SK-N-SH (cell line): ENCODE results near the gene CACNA2D1. TPM values are rescaled to one million over a fixed set of nuclear protein-coding genes. Genes with fewer than 3 reads are reported as not detected.
A peak's percentile ranks its signal among the peaks of the same experiment; 100 is the strongest.

ENCODE experiments used
- CTCF ChIA-PET: fragments of 300-600, 350-600 bp; formaldehyde crosslinking; extraction: SDS; loops from one replicate; lab custom pipeline; 2021; lab: Yijun Ruan, JAX
- POLR2A ChIA-PET: fragments of 350-600 bp; sonication (Branson Sonifier 250); formaldehyde crosslinking; extraction: SDS; loops from one replicate; lab custom pipeline; 2020; ENCODE audit warnings: antibody characterized with exemption, inconsistent platforms; lab: Yijun Ruan, JAX
- DNase-seq: peaks from one replicate; pipeline ENCODE4 v3.0.0; 2012
- H2AFZ ChIP-seq: fragments of 200-600 bp; sonication (generic); 2 replicates; pipeline ENCODE4 v1.8.1; 2016; ENCODE audit warnings: antibody characterized with exemption, mild to moderate bottlenecking, low read depth
- H3F3A ChIP-seq: fragments of 200-600 bp; sonication (generic); replicated peaks from 2 replicates; pipeline ENCODE3; 2016; ENCODE audit warnings: antibody characterized with exemption, mild to moderate bottlenecking; ENCODE audit not compliant: insufficient read depth
- H3K27ac ChIP-seq, 2 experiments: fragments of 200-500 bp in 1 of 2; fragments of 200-600 bp in 1 of 2; sonication (Bioruptor generic) in 1 of 2; sonication (generic), shearing (Covaris generic) in 1 of 2; 2 replicates each; pipeline versions ENCODE4 v1.5.1 to v1.6.1; 2014 to 2016; ENCODE audit warnings: low read depth in 2 of 2, inconsistent platforms in 1 of 2, low read length in 1 of 2, mild to moderate bottlenecking in 1 of 2, mixed read lengths in 1 of 2
- H3K27me3 ChIP-seq: fragments of 200-600 bp; sonication (generic), shearing (Covaris generic); 2 replicates; pipeline ENCODE4 v1.6.1; 2016; ENCODE audit warnings: mixed run types; ENCODE audit not compliant: insufficient read depth
- H3K36me3 ChIP-seq, 2 experiments: fragments of 200-500 bp in 1 of 2; fragments of 200-600 bp in 1 of 2; sonication (Bioruptor generic) in 1 of 2; sonication (generic) in 1 of 2; replicated peaks in 1 of 2; 2 replicates each; pipeline versions ENCODE3 to v1.5.1; 2014 to 2016; ENCODE audit warnings: low read length in 1 of 2, mild to moderate bottlenecking in 1 of 2; ENCODE audit not compliant: insufficient read depth in 2 of 2, control insufficient read depth in 1 of 2
- H3K4me1 ChIP-seq, 2 experiments: fragments of 200-500 bp in 1 of 2; fragments of 200-600 bp in 1 of 2; sonication (Bioruptor generic) in 1 of 2; sonication (generic), shearing (Covaris generic) in 1 of 2; 2 replicates each; pipeline versions ENCODE4 v1.5.1 to v1.6.1; 2014 to 2016; ENCODE audit warnings: low read depth in 1 of 2, low read length in 1 of 2, mixed run types in 1 of 2; ENCODE audit not compliant: insufficient read depth in 2 of 2, control insufficient read depth in 1 of 2
- H3K4me2 ChIP-seq: fragments of 200-600 bp; sonication (generic), shearing (Covaris generic); 2 replicates; pipeline ENCODE4 v1.6.1; 2017; ENCODE audit warnings: mixed run types
- H3K4me3 ChIP-seq, 2 experiments: fragments of 200-500 bp in 1 of 2; fragments of 200-600 bp in 1 of 2; sonication (Bioruptor generic) in 1 of 2; sonication (generic), shearing (Covaris generic) in 1 of 2; 2 replicates each; pipeline versions ENCODE4 v1.5.1 to v1.8.1; 2014 to 2016; ENCODE audit warnings: low read depth in 2 of 2, inconsistent platforms in 1 of 2, low read length in 1 of 2, mild to moderate bottlenecking in 1 of 2, mixed read lengths in 1 of 2, moderate library complexity in 1 of 2
- H3K79me2 ChIP-seq: fragments of 200-600 bp; sonication (generic); 2 replicates; pipeline ENCODE4 v1.8.1; 2017; ENCODE audit warnings: mild to moderate bottlenecking; ENCODE audit not compliant: insufficient read depth
- H3K9ac ChIP-seq: fragments of 200-600 bp; sonication (generic); 2 replicates; pipeline ENCODE4 v1.6.1; 2017; ENCODE audit warnings: mixed run types
- H3K9me2 ChIP-seq: fragments of 200-600 bp; sonication (generic); 2 replicates; pipeline ENCODE4 v1.6.1; 2017; ENCODE audit warnings: mixed run types
- H3K9me3 ChIP-seq: fragments of 200-600 bp; sonication (generic); 2 replicates; pipeline ENCODE4 v1.6.1; 2017; ENCODE audit warnings: mixed run types, mild to moderate bottlenecking, moderate library complexity
- H4K20me1 ChIP-seq: fragments of 200-600 bp; sonication (generic); 2 replicates; pipeline ENCODE4 v1.6.1; 2017; ENCODE audit warnings: mild to moderate bottlenecking, mixed run types; ENCODE audit not compliant: insufficient read depth
- CTCF ChIP-seq: fragments of 200-600 bp; sonication (generic); IDR thresholded peaks from 2 replicates; pipeline ENCODE4 v1.6.1; 2017; ENCODE audit warnings: antibody characterized with exemption, mild to moderate bottlenecking, moderate library complexity
- ELF1 ChIP-seq: IDR thresholded peaks from 2 replicates; pipeline ENCODE4 v1.4.0; 2012
- EP300 ChIP-seq, 2 experiments: IDR thresholded peaks; 2 replicates each; pipeline versions ENCODE4 v1.4.0 to v1.6.1; 2012; ENCODE audit warnings: borderline replicate concordance in 1 of 2, low read depth in 1 of 2, low read length in 1 of 2
- EZH2phosphoT487 ChIP-seq: fragments of 200-600 bp; sonication (generic); IDR thresholded peaks from 2 replicates; pipeline ENCODE4 v1.6.1; 2017; ENCODE audit warnings: low read depth, mixed run types, mild to moderate bottlenecking, antibody characterized with exemption, moderate library complexity, borderline replicate concordance
- FOSL2 ChIP-seq: IDR thresholded peaks from 2 replicates; pipeline ENCODE4 v1.4.0; 2012; ENCODE audit warnings: low read depth, mild to moderate bottlenecking, moderate library complexity, borderline replicate concordance
- FOXJ3 ChIP-seq: sonication (generic); formaldehyde crosslinking; IDR thresholded peaks from 2 replicates; pipeline ENCODE4 v1.5.1; 2020; ENCODE audit warnings: mild to moderate bottlenecking, missing genetic modification reagents
- FOXM1 ChIP-seq: IDR thresholded peaks from 2 replicates; pipeline ENCODE4 v1.4.0; 2012; ENCODE audit warnings: low read depth, mild to moderate bottlenecking
- GABPA ChIP-seq: IDR thresholded peaks from 2 replicates; pipeline ENCODE4 v1.4.0; 2012; ENCODE audit warnings: low read depth, mild to moderate bottlenecking
- JUND ChIP-seq: IDR thresholded peaks from 2 replicates; pipeline ENCODE4 v1.4.0; 2012
- POLR2AphosphoS5 ChIP-seq: IDR thresholded peaks from 2 replicates; pipeline ENCODE4 v1.6.1; 2012; ENCODE audit warnings: low read depth, low read length
- RCOR1 ChIP-seq: fragments of 150-350 bp; IDR thresholded peaks from 2 replicates; pipeline ENCODE4 v1.6.1; 2017; ENCODE audit warnings: antibody characterized with exemption, low read length
- REST ChIP-seq: IDR thresholded peaks from 2 replicates; pipeline ENCODE4 v1.6.1; 2012; ENCODE audit warnings: mild to moderate bottlenecking, low read depth, low read length, moderate library complexity
- RXRA ChIP-seq: IDR thresholded peaks from 2 replicates; pipeline ENCODE4 v1.4.0; 2012; ENCODE audit warnings: low read depth, mild to moderate bottlenecking, borderline replicate concordance
- SMC3 ChIP-seq: IDR thresholded peaks from 2 replicates; pipeline ENCODE4 v1.6.1; 2012; ENCODE audit warnings: low read depth, low read length, improper control_type of control experiment
- TAF1 ChIP-seq: IDR thresholded peaks from 2 replicates; pipeline ENCODE4 v1.6.1; 2012; ENCODE audit warnings: low read depth, mild to moderate bottlenecking, low read length, moderate library complexity, borderline replicate concordance
- USF1 ChIP-seq: IDR thresholded peaks from 2 replicates; pipeline ENCODE4 v1.4.0; 2012; ENCODE audit warnings: low read depth, borderline replicate concordance
- USF2 ChIP-seq: fragments of 150-350 bp; IDR thresholded peaks from 2 replicates; pipeline ENCODE4 v1.6.1; 2017; ENCODE audit warnings: antibody characterized with exemption, low read length, low read depth, borderline replicate concordance
- WGBS: methylation state at CpG from one replicate; pipeline ENCODE4 v1.1.6; 2017; ENCODE audit warnings: low lambda C conversion rate; 5-methylcytosine and 5-hydroxymethylcytosine counted together
- polyA plus RNA-seq, 3 experiments: library from polyadenylated mRNA; depleted of rRNA; stranded (reverse); fragments of >200 nt; gene quantifications; 2 replicates each; pipeline ENCODE4 v1.2.3, GENCODE V29; 2012

The CACNA2D1 gene
- polyA plus RNA-seq, 1 of the 3 experiments (the other 2 are of a cell fraction) = 3.4 TPM

GRCh38 chr7:82081644-82082224 lies 361.8 kb downstream of the CACNA2D1 start:
- Histone ChIP-seq H3K79me2 (no peaks in the 10 kb centered on the region), H3K4me1 (peaks cover 0 to 9% of the 10 kb centered on the region in 2 experiments; a peak in 3 of 4 replicates), H2AFZ (no peak overlapping the region), H3K9me3 (no peaks in the 10 kb centered on the region), H3K4me3 (no peak overlapping the region), H3K27ac (no peak overlapping the region; a peak in 1 of 4 replicates), H3F3A (no peaks in the 10 kb centered on the region), H3K27me3 (no peaks in the 10 kb centered on the region), H3K9ac (no peak overlapping the region), H3K4me2 (no peak overlapping the region), H3K36me3 (peaks cover 11 to 19% of the 10 kb centered on the region in 2 experiments), H4K20me1 (no peaks in the 10 kb centered on the region), H3K9me2 (no peaks in the 10 kb centered on the region; the same call in 1 of the 2 replicates)
- POLR2A ChIA-PET = no interaction called here
- WGBS = over 99% methylated on average over 12 of the region's 12 CpGs
- TF ChIP-seq SMC3 = no peak
- no peak for TF ChIP-seq RXRA
- no peak for TF ChIP-seq ELF1
- TF ChIP-seq EP300 (IDR thresholded peaks at IDR 0.05; ENCODE audit: borderline replicate concordance in 1 of 2, low read depth in 1 of 2, low read length in 1 of 2) = no peak
- TF ChIP-seq USF1 = no peak
- TF ChIP-seq TAF1 = no peak
- no peak for TF ChIP-seq RCOR1
- no peak for TF ChIP-seq GABPA
- no peak for TF ChIP-seq CTCF
- no peak for TF ChIP-seq FOXJ3
- CTCF ChIA-PET = interaction anchor here (1.2 to 1.5 kb wide), 2 partner anchors 24 to 400 kb away, joined by 4 read pairs; no protein-coding TSS in a partner anchor
- no peak for DNase-seq

GRCh38 chr7:82080254-82080927 lies 363.2 kb downstream of the CACNA2D1 start:
- no peak overlapping the region for H3K4me2 ChIP-seq
- H2AFZ ChIP-seq = no peak overlapping the region
- H3K9ac ChIP-seq = no peak overlapping the region
- H3F3A ChIP-seq = no peaks in the 10 kb centered on the region
- no peaks in the 10 kb centered on the region for H4K20me1 ChIP-seq
- peaks cover 11 to 19% of the 10 kb centered on the region in 2 experiments for H3K36me3 ChIP-seq
- H3K4me3 ChIP-seq = no peak overlapping the region
- no peaks in the 10 kb centered on the region for H3K9me3 ChIP-seq
- no peaks in the 10 kb centered on the region; the same call in 1 of the 2 replicates for H3K9me2 ChIP-seq
- H3K4me1 ChIP-seq = peaks cover 0 to 9% of the 10 kb centered on the region in 2 experiments; a peak in 2 of 4 replicates
- H3K79me2 ChIP-seq = no peaks in the 10 kb centered on the region
- peak; percentile 27 for DNase-seq
- CTCF ChIA-PET = interaction anchor here (1.0 to 2.5 kb wide), 6 partner anchors 10 to 1382 kb away, joined by 3 to 6 read pairs (median 4); no protein-coding TSS in a partner anchor
- H3K27me3 ChIP-seq = no peaks in the 10 kb centered on the region
- WGBS = 76% methylated on average over 4 of the region's 4 CpGs
- POLR2A ChIA-PET = no interaction called here
- H3K27ac ChIP-seq = peak overlapping the region in 1 of 2 experiments; percentile 72; a peak in 2 of 4 replicates
- TF ChIP-seq REST (no peak), FOSL2 (no peak), FOXM1 (no peak), USF1 (no peak), POLR2AphosphoS5 (no peak), USF2 (no peak), EZH2phosphoT487 (no peak), FOXJ3 (no peak), JUND (no peak), TAF1 (no peak)
